ENCODE data around the gene MEGF6. TPM values are rescaled to one million over a fixed set of nuclear protein-coding genes. Genes with fewer than 3 reads are reported as not detected.

Gene MEGF6
- polyA plus RNA-seq, 1 donor (not counting 4 experiments of a cell fraction or from before 2014, with no cell fraction given): 0.24 TPM

- dilution Hi-C loops (cut with MboI; ENCODE audit: extremely low pct_ligation_motif_present, low sequenced_read_pairs): no loop called here
- no peaks in the 10 kb centered on the region for H4K20me1 ChIP-seq (ENCODE audit: control insufficient read depth, extremely low read depth, insufficient read depth, low read length)
- DNase-seq (ENCODE audit: low read depth, low spot score) (no peak), FAIRE-seq (no peak)
- H3K36me3 ChIP-seq (ENCODE audit: control insufficient read depth in 2 of 2, extremely low read depth in 1 of 2, insufficient read depth in 2 of 2, low read length in 2 of 2): no peaks in the 10 kb centered on the region
- no peak overlapping the region for H3K27ac ChIP-seq (ENCODE audit: control insufficient read depth, insufficient read depth, low read length)
- no peaks in the 10 kb centered on the region for H3K9me1 ChIP-seq (ENCODE audit: control insufficient read depth, extremely low read depth, insufficient read depth, low read length)
- H3K9ac ChIP-seq (ENCODE audit: control insufficient read depth, extremely low read depth, insufficient read depth, low read length): no peak overlapping the region
- H3K4me1 ChIP-seq (ENCODE audit: control insufficient read depth, extremely low read depth, insufficient read depth, low read length): peaks cover 2% of the 10 kb centered on the region
- no peak overlapping the region for H3K4me3 ChIP-seq (ENCODE audit: control insufficient read depth in 2 of 3, extremely low read depth in 1 of 3, insufficient read depth in 2 of 3, low read depth in 1 of 3, low read length in 3 of 3)
- H3K27me3 ChIP-seq (ENCODE audit: control insufficient read depth, extremely low read depth, insufficient read depth, low read length): peaks cover 25% of the 10 kb centered on the region
- no peaks in the 10 kb centered on the region for H3K9me3 ChIP-seq (ENCODE audit: control insufficient read depth, low read depth, low read length)
- no peaks in the 10 kb centered on the region for H3K79me2 ChIP-seq (ENCODE audit: control insufficient read depth, insufficient read depth, low read length)
- H3K4me2 ChIP-seq (ENCODE audit: control insufficient read depth, extremely low read depth, insufficient read depth, low read depth, low read length): no peak overlapping the region
- no peak overlapping the region for H2AFZ ChIP-seq (ENCODE audit: control insufficient read depth, low read length)
- TF ChIP-seq CTCF (optimal IDR thresholded peaks at IDR 0.05 in 1 of 3, IDR thresholded peaks at IDR 0.05 in 1 of 3, conservative IDR thresholded peaks at IDR 0.05 in 1 of 3; ENCODE audit: extremely low read depth in 1 of 3, insufficient read depth in 2 of 3, low read length in 3 of 3) (no peak), EZH2 (IDR thresholded peaks at IDR 0.05; ENCODE audit: low read length) (no peak)
Observed at GRCh38 chr1:3560981-3561380, 50.3 kb downstream of the MEGF6 start.

GRCh38 chr1:3560251-3560871, 50.9 kb downstream of the MEGF6 start:
- Histone ChIP-seq H4K20me1 (ENCODE audit: control insufficient read depth, extremely low read depth, insufficient read depth, low read length) (no peaks in the 10 kb centered on the region), H3K79me2 (ENCODE audit: control insufficient read depth, insufficient read depth, low read length) (no peaks in the 10 kb centered on the region), H3K27me3 (ENCODE audit: control insufficient read depth, extremely low read depth, insufficient read depth, low read length) (peaks cover 31% of the 10 kb centered on the region), H3K9me1 (ENCODE audit: control insufficient read depth, extremely low read depth, insufficient read depth, low read length) (no peaks in the 10 kb centered on the region), H3K9ac (ENCODE audit: control insufficient read depth, extremely low read depth, insufficient read depth, low read length) (no peak overlapping the region), H3K4me2 (ENCODE audit: control insufficient read depth, extremely low read depth, insufficient read depth, low read depth, low read length) (no peak overlapping the region), H3K4me3 (ENCODE audit: control insufficient read depth in 2 of 3, extremely low read depth in 1 of 3, insufficient read depth in 2 of 3, low read depth in 1 of 3, low read length in 3 of 3) (no peak overlapping the region), H2AFZ (ENCODE audit: control insufficient read depth, low read length) (no peak overlapping the region), H3K4me1 (ENCODE audit: control insufficient read depth, extremely low read depth, insufficient read depth, low read length) (peaks cover 2% of the 10 kb centered on the region), H3K36me3 (ENCODE audit: control insufficient read depth in 2 of 2, extremely low read depth in 1 of 2, insufficient read depth in 2 of 2, low read length in 2 of 2) (no peaks in the 10 kb centered on the region), H3K27ac (ENCODE audit: control insufficient read depth, insufficient read depth, low read length) (no peak overlapping the region), H3K9me3 (ENCODE audit: control insufficient read depth, low read depth, low read length) (no peaks in the 10 kb centered on the region)
- TF ChIP-seq EZH2 (IDR thresholded peaks at IDR 0.05; ENCODE audit: low read length) (no peak), CTCF (optimal IDR thresholded peaks at IDR 0.05 in 1 of 3, IDR thresholded peaks at IDR 0.05 in 1 of 3, conservative IDR thresholded peaks at IDR 0.05 in 1 of 3; ENCODE audit: extremely low read depth in 1 of 3, insufficient read depth in 2 of 3, low read length in 3 of 3) (no peak)
- FAIRE-seq (no peak), DNase-seq (ENCODE audit: low read depth, low spot score) (no peak)
- dilution Hi-C loops (cut with MboI; ENCODE audit: extremely low pct_ligation_motif_present, low sequenced_read_pairs): no loop called here
